GM21619 (cell line): Measurements from ENCODE around the gene DUS1L.

Experiments
- ATAC-seq: cut with Tn5 transposase; IDR thresholded peaks from one replicate; pipeline ENCODE4 v1.9.1; 2021; ENCODE audit not compliant: unreplicated experiment

Gene DUS1L

DNA sequence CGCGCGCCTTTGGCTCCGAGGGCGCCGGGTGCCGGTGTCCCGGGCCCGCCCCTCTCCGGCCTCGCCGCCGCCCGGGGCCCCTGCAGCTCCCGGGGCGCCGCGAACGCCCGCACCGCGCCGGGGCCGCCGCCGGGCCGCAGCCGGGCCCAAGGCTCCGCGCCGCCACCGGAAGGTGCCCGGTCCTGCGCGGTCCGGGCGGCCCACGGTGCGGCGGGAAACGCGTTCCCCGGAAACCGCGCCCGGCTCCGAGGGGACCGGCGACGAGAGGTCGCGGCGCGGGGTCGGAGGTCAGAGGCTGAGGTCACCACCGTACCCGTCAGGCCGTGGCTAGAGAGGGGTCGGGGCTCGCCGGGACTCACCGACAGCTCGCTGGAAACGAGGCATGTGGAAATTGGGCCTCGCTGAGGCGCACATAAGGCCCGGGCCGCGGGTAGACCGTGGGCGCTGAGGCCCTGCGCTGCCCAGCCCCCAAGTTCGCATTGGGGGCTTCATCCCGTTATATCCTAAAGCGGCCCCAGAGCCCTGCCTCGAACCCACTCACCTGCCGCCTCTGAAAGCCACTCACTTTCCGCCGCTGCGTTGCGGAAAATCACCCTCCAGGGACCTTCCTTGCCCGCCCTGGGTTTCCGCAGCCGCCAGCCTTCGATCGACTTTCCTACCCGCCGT is at the start of gene DUS1L:
TSS of gene DUS1L (minus strand) at position 167 of the 666 bp plus-strand sequence. CDS start 745 bp downstream, outside the sequence.
- peak; percentile 47 for ATAC-seq

DNA sequence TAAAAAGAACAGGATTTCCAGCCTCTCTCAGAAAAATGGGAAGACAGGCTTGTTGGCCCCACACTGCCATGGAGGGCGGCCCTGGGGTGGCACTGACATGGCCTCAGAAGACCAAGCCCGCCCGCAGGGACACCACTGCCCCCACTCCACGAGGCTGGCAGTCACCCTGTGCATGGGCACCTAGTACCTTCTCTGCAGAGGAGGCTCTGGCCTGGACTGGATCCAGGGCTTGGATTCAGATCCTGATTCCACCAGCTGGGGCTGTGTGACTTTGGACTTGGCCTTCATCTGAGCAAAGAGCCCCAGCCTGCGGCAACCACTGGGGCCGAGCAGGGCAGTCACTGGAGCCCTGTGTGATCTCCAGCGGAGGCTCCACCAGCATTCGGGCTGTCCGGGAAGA is 49.3 kb upstream of the DUS1L start:
- ATAC-seq: no peak

DNA sequence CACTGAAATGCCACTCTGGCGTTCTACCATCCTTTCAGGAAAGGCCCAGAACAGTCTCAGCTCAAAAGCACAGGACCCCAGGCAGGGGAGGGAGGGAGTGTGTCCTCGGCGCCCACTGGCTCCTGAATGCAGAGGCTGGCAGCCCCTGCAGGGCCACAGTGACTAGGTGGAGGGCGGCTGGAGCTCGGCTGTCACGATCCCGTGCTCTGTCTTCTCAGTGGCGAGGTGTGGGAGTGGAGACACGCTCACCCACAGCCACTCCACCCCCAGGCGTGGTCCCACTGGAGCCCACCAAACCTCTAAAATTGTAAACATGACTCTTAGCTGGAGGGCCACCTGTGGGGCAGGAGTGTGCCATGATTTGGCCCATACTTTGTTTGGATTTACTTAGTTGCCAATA is 48.8 kb upstream of the DUS1L start:
- no peak for ATAC-seq

DNA sequence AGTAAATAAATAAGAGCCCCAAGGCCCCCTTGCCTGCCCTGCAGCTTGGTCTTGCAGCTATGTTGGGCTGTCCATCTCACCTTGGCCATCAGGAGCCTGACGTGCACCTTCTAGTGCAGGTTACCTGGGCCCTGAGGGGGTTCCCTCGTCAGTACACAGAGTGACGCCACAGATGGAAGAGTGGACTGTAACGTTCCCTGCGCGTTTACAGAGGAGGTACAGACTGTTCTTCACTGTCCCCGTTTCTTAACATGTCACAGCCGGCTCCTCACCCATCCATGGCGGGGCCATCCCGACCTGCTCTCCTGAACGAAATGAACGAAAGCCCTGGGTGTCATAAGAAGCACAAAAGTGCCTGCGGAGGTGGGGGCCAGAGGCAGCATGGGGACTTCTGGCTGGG is 48.3 kb upstream of the DUS1L start:
- ATAC-seq: no peak

DNA sequence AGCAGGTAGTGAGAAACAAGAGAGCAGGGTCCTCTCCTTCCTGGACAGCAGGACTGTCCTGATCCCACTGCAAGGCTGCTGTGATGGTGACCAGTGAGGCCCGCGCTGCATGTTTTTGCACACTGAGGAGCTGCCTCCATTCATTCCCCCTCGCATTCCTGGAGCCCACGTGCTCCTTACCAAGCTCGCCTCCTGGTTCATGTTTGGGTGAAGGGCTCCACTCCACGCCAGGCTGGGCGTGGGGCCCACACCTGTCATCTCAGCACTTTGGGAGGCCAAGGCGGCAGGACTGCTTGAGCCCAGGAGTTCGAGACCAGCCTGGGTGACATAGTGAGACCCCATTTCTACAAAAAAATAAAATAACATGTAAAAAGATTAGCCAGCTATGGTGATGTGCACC is 47.8 kb upstream of the DUS1L start:
- ATAC-seq: no peak

DNA sequence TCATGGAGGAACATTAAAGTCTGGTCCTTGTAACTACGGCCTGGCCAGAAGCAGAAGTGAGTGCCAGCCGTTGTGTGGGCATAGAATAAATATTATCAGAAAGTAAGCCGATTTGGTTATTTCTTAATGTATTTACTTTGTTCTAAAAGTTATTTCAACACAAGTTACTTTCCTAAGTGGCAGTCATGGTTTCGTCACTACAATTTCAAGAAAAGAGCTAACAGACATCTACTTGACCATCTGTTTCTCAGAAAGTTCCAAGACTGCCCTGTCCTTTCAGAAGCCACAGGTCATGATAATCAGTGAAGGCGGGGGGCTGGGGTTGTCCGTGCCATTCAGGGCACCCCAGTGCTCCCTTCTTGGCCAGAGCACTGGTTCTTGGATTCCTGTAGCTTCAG is 47.3 kb upstream of the DUS1L start:
- no peak for ATAC-seq

DNA sequence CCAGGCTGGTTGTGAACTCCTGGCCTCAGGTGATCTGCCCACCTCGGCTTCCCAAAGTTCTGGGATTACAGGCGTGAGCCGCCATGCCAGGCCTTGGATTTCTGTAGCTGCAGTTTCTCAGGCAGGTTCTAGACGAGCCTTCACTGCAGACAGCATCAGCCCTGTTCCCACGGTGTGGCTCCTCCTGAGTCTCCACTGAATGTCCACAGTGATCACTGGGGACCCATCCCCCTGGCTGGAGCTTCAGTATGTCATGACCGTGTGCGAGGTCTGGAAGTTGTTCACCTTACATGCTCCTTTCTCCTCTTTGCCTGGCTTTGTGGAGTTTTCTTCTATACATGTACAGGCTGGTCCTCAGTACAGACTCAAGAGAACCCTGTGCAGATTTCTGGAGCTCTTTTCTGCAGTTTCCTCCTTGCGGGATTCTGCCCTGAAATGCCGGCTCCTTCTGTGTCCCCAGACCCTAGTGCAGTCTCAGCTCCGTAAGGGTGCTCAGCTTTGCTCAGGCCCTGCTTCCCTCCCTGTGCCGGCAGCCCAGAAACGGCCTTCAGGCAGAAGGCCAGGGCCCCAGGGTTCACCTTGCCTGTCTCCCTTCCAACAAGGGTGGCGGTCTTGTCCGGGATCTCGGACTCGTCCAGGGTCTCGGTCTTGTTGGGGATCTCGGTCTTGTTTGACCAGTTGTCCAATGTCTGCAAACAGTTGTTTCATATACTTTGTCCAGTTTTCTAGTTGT is 46.7 kb upstream of the DUS1L start:
- ATAC-seq: no peak

DNA sequence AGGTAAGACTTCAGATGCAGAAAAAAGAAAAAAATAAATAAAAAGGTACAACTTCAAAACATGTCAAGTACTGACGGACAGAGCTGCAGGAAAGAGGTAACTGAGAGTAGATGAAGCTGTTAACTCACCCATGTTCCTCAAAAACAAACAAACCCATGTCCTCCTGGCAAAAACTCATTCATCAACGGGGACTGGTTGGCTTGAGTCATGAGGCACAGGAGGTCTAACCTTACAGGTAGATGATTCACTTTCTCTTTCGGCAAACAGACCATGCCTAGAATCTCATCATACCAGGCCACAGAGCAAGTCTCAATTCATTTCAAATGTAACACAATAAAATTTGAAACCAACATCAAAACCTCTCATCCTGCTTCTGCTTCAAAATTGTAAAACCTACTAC is 44.7 kb upstream of the DUS1L start:
- no peak for ATAC-seq

DNA sequence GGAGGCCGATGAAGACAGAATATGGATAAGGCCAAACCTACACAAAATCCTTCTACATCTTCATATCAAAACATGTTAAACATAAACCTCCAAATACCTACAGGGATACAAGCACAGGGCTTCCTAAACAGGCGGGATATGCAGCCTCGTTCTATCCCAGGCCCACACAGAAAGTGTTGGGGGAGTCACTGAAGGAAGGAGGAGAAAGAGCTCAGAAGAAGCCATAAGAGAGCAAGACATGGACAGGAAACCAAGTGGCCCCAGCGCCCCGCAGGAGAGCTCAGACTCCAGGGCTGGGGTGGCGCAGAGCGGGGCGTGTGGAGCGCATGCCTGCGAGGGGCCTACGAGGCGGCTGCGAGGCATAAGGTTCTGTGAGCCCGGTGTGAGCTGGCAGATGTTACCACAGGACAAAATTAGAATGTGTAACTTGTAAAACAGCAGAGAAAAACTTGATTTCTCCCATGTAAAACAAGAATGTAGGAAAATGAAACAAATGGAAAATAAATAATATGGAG is 43.4 kb upstream of the DUS1L start:
- no peak for ATAC-seq

DNA sequence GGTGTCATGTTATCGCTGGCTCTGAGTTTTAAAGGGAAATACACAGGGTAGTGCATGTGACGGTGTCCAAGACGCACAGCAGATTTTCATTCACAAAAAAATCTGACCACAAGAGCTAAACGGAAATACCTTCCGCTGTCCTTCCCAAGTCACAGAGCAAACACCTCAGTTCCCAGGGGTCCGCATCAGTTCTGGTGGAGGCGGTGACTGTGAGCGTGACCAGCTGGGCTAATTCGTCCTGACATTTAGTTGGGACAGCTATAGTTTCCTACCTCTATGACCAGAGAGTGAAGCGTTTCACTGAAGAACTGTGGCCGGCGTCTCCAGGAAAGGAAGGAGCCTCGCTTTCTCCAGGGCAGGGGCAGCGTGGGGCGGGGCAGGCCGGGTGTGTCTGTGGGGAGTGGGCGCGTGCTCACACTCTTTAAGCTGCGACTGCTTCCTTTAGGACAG is 42.9 kb upstream of the DUS1L start:
- no peak for ATAC-seq

DNA sequence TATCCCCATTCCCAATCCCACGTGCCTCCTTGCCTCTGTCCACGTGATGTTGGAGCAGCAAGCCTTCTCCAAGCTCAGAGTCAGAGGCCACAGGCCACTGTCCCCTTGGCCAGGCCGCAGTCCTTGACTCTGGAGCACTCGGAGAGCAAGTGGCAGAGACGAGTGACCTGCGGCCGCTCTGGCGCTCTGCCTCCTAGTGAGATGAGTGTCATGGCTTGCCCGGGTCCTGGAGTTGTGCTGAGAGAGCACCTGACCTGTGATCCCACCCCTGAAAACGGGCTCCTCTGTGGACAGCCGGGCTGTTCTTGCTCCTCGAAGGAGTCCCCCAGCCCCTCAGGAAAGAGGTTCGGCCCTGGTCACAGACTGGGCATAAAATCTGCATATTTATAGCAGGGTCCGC is 42.4 kb upstream of the DUS1L start:
- ATAC-seq: no peak

DNA sequence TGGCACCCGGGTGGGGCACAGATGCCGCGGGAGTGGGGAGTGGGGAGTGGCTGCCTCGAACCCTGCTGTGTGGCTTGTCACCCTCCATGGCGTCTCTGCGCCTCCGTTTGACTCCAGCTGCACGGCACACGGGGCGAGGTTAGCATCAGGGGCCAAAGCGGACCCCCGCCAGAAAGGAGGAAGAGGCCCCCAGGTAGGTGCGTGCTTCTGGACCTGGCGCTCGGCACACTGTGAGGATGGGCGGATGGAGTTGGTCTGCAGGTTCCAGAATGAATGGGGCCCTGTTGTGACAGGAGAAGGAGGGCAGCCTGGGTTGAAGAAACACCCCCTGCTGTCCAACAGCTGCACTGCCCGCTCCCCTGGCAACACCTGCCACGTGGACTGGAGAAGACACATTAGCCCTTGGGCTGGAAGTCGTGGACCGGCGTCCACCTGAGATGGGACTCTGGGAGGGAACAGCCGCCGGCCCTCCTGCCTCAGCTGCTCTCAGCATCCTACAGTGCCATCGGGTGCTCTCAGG is 41.8 kb upstream of the DUS1L start:
- ATAC-seq: no peak

DNA sequence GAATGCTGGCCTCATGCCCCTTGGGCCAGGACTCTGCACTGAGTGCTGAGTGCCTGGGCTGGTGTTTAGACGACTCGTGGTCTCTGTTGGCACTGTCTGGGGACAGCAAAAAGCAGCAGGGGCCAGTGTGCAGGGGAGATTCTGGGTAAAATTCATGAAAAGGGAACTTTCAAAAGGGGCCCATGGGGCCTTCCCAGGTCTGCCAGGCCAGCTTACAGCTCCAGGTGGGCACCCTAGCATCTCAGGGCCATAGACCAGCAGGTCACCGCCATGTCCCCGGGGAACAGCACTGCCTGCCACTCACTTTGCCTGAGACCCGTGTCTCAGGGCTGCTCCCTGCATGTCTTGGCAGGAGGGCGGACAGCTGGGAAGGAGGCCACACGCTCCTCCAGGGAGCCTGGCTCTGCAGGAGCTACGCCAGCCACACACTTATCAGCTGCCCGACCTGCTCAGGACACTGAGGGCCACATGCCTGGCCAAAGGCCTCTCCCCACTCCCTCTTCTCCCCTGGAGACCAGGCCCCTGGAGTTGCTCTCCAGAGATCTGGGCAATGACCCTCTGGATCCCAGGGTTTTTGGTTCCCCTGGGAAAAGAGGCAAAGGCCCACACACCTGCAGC is 41.2 kb upstream of the DUS1L start:
- no peak for ATAC-seq

DNA sequence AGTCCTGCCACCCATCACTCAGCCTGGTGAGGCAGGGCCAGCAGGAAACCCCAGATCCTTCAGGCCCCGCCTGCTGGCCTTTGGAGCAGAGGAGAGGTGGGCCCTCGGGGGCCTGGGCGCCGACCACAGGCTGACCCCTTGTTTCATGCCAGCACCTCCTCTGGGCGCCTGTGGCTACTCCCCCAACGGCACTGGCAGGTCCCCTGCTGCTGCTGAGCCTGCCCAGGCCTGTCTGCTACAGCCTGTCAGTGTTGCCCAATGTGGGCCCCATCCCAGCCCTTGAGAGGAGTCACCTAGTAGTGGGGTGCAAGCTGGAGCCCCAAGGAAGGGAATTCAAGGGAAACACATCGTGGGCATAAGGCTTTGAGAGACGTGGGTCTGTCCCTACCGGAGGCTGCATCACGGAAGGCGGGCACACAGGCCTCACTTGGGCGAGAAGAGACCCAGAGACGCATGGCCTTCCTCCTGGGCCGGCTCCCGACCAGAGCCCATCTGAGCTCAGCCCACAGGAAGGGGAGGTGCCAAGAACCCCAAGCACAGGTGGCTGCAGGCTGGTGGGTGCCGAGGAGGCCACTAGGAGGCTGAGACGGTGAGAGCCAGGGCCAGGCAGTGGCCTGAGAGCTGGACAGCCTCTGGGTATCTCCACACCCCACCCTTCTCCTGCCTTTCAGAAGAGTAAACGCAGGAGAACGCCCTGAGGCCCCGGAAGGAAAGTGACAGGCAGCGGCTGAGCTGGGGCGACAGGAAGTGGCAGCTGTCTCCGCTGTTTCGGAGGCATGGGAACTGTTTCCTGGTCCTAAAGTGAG is 40.5 kb upstream of the DUS1L start:
- ATAC-seq: peak; percentile 82

DNA sequence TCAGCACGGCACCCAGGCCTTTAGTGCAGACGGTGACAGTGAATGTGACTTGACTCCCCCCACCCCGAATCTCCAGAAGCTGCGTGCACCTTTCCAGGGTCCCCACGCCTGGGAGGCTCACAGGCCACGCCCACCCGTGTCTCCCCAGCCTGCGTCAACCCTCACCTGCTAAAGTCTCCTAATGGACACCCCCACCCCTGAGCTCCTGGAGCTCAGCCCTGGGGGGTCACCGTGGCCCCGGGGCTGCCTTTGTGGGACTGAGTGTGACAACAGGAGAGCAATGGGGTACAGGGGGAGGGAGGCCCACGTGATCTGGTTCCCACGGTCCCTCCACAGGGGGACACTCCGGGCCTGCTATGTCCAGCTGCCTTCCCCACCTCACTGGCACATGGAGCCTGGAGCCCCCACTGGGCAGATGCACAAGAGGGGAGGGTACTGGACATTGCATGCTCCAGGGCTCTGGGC is 39.8 kb upstream of the DUS1L start:
- no peak for ATAC-seq

DNA sequence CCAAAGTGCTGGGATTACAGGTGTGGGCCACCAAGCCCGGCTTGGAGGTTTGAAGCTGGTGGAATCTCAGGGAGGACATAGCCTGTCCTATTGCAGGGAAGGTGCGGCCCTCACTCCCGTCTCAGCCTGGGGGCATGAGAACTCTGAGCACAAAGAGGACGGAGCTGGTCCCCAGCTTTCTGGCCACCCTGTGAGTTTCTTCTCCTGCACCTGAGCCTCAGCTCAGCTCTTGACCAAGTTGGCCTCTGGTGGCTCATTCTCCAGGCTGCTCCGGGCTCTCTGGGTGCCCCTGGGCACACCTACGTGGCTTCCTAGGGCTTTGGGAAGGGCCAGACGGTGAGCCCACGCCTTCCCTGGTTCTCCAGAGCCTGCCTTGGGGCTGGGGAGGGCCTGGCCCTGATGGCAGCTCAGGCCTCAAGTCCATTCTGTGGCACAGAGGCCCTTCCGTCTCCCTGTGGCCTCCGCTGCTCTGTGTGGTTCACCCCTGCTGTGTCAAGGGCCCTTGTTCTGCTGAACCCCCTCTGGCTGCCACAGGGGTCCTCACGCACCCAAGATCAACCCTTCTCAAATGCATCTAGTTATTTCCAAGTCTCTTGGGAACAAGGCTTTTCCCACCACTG is 39.3 kb upstream of the DUS1L start:
- no peak for ATAC-seq

DNA sequence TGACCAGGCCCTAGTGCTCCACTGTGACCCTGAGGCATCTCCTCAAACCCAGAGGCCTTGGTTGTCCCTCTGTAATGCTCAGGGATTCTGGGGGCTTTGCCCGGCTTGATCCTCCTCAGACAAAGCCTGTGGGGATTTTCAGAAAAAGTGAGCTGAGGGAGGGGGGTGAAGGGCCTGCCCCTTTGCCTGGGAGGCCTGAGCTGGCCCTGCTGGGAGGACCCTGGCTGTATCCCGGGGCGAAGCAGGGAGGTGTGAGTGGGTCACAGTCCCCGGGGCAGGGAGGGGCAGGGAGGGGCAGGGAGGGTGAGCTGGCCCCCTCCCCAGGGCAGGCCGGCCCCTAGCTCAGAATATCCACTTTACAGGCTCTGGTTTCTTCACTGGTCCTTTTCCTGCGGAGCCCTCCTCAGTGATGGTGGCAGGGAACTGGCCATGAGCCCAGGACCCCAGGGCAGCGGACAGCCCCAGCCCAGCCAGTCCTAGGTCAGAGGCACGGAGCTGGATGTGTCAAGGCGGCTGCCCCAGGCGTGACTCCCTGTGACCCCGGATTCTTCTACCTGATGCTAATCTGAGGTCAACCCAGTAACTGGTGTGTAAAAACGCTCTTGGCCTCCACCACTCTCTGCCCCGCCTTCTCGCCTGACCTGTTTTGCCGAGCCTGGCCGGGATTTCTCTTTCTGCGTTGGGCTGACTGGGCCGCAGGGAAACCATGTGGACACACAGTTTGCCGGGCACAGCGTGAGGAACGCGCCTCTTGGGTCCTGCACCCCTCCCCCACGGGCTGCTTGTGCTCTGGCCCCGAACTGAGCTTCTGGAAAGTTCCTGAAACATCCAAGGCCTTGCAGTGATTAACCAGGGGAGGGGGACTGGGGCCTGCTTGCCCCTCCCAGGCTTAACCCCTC is 38.2 kb upstream of the DUS1L start:
- no peak for ATAC-seq

DNA sequence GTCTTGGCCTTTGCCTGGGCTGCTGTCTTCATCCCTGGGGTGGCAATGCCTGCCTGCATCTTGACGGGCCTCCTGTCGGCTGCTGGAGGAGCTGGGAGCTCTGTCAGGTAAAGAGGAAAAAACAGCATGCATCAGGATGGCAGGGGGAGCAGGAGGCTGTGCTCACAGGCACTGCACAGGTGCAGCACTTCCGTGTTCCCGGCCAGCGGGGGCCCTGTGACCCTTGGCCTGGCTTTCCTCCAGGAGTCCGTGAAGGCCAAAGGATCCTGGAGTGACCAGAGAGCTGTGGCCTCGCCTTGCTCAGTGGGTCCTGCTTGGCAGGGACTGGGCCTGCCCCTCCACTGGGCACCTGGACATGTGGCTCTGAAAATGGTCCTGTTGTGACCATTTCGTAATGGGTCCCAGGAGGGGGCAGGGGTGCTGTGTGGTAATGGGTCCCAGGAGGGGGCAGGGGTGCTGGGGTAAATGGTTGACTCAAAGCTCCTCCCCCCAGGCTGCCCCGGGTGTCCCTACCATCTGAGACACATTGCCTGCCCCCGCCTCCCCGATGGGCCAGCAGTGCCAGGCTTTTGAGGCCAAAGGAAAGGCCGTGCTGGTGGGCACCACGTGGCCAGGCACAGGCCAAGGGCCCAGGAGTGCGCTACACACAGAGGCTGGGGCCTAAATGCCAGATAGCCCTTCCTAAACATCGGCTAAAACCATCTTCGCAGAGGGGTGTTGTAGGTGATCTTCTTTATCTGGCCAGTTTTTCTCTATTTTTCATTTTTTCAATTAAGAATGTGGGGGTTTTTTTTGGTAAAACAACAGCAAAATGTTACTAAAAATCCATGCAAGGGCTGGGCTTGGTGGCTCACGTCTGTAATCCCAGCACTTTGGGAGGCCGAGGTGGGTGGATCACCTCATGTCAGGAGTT is 36.4 kb upstream of the DUS1L start:
- ATAC-seq: no peak
